Adrenal gland (tissue), 12 donors: ENCODE results near the gene LHCGR. TPM values are rescaled to one million over a fixed set of nuclear protein-coding genes. Genes with fewer than 3 reads are reported as not detected.

Experiments used
- DNase-seq, 7 donors: peaks; one replicate each; pipeline ENCODE4 v3.0.0-alpha.2; 2019 to 2020
- H3K27ac ChIP-seq, 5 donors: fragments of 200-600 bp; sonication (generic) in 4 of 5; 1 replicate in 3 of 5; 2 replicates in 2 of 5; pipeline versions ENCODE4 v1.5.1 to v1.8.0; 2016 to 2020; ENCODE audit warnings: mild to moderate bottlenecking in 1 of 5
- H3K27me3 ChIP-seq: fragments of 200-600 bp; 2 replicates; pipeline ENCODE4 v1.8.0; 2021
- H3K36me3 ChIP-seq, 2 donors: fragments of 200-600 bp; replicated peaks in 1 of 2; 1 replicate in 1 of 2; 2 replicates in 1 of 2; pipeline versions ENCODE4 v1.5.1 to v1.8.0; 2018 to 2022
- H3K4me1 ChIP-seq, 2 donors: fragments of 200-600 bp; replicated peaks in 1 of 2; 1 replicate in 1 of 2; 2 replicates in 1 of 2; pipeline versions ENCODE4 v1.5.1 to v1.8.0; 2018 to 2021
- H3K4me3 ChIP-seq, 4 donors: fragments of 200-600 bp; sonication (generic) in 3 of 4; one replicate each; pipeline ENCODE4 v1.5.1; 2016 to 2018
- H3K9me3 ChIP-seq, 3 donors: fragments of 200-600 bp; sonication (generic) in 1 of 3; replicated peaks in 1 of 3; 1 replicate in 2 of 3; 2 replicates in 1 of 3; pipeline versions ENCODE4 v1.5.1 to v1.8.0; 2016 to 2021
- CTCF ChIP-seq, 6 experiments: fragments of 450-650 bp in 4 of 6; fragments of 200-600 bp in 2 of 6; sonication (generic) in 1 of 6; IDR thresholded peaks; 1 replicate in 5 of 6; 2 replicates in 1 of 6; pipeline versions ENCODE4 v1.5.1 to v1.8.0; 2016 to 2021; ENCODE audit warnings: antibody characterized with exemption in 6 of 6, mild to moderate bottlenecking in 2 of 6, moderate library complexity in 1 of 6
- POLR2A ChIP-seq, 2 donors: fragments of 450-650 bp; IDR thresholded peaks; one replicate each; pipeline ENCODE4 v1.6.1; 2017; ENCODE audit warnings: antibody characterized with exemption in 2 of 2, mild to moderate bottlenecking in 2 of 2, moderate library complexity in 1 of 2
- WGBS, 4 donors: extraction: QIAGEN DNeasy Blood & Tissue Kit in 2 of 4; methylation state at CpG; one replicate each; pipeline versions ENCODE4 v1.1.5 to v1.1.7; 2013 to 2017; 5-methylcytosine and 5-hydroxymethylcytosine counted together
- intact Hi-C, 2 donors: fragments of 100-400 bp; cut with DNase I; formaldehyde crosslinking; loops; one replicate each; pipeline versions ENCODE4 v1.14.1 to v1.15.0; 2022 to 2023
- polyA plus RNA-seq, 3 donors: library from polyadenylated mRNA; stranded (reverse); fragments of 200-250 nt in 2 of 3; fragments of 350-450 nt in 1 of 3; fragmentation: Illumina TruSeq in 1 of 3; extraction: RNeasy Lipid Tissue Mini Kit (QIAGEN cat#74804) in 1 of 3; gene quantifications; one replicate each; pipeline ENCODE4 v1.2.3, GENCODE V29; 2013 to 2014
- total RNA-seq, 9 donors: library from RNA; depleted of rRNA in 4 of 9; stranded (reverse); fragments of >200 nt in 4 of 9; fragments of 120-200 nt in 1 of 9; fragmentation: NEBNext Ultra II Directional in 1 of 9; extraction: Animal tissue kit (Norgen Biotek cat#: 25700) in 1 of 9; gene quantifications; one replicate each; pipeline versions ENCODE4 v1.1.0 to v1.2.4, GENCODE V29; 2013 to 2023
- donor health status: healthy with polysubstance abuse.
- donor health status: Bipolar disorder and iron deficiency.
- donor health status: DM: yes; HTN: yes; CAD: no.
- donor health status: DM: no; HTN: no; CAD: no.
- donor health status: DM: no; HTN: no; CAD: no.
- donor health status: DM: yes; HTN: yes; CAD: no.

The LHCGR gene
- total and polyA plus RNA-seq, 12 donors = 0.14 to 4.3 (median 1.6) TPM; not detected in 3

GRCh38 chr2:48699348-48699930 is 56.1 kb downstream of the LHCGR start:
- Histone ChIP-seq H3K4me3 (no peak overlapping the region), H3K36me3 (no peaks in the 10 kb centered on the region), H3K27ac (no peak overlapping the region), H3K9me3 (no peaks in the 10 kb centered on the region), H3K27me3 (no peaks in the 10 kb centered on the region), H3K4me1 (no peaks in the 10 kb centered on the region)
- no peak for DNase-seq
- 50 to 76% (median 55%) methylated on average over 2 of the region's 2 CpGs for WGBS, 4 donors
- intact Hi-C loops = no loop called here
- no peak for TF ChIP-seq CTCF (IDR thresholded peaks at IDR 0.05)
- no peak for TF ChIP-seq POLR2A (IDR thresholded peaks at IDR 0.05)

- no peaks in the 10 kb centered on the region for H3K27me3 ChIP-seq
These were observed 58.6 kb downstream of the LHCGR start for GRCh38 chr2:48696881-48697280.

GRCh38 chr2:48695991-48696390 is 59.5 kb downstream of the LHCGR start:
- H3K4me3 ChIP-seq = no peak overlapping the region
- no peaks in the 10 kb centered on the region for H3K36me3 ChIP-seq
- H3K4me1 ChIP-seq = no peaks in the 10 kb centered on the region
- DNase-seq = no peak
- TF ChIP-seq POLR2A (IDR thresholded peaks at IDR 0.05) (no peak), CTCF (IDR thresholded peaks at IDR 0.05) (no peak)
- H3K27ac ChIP-seq = no peak overlapping the region
- intact Hi-C loops = no loop called here
- H3K27me3 ChIP-seq = no peaks in the 10 kb centered on the region
- H3K9me3 ChIP-seq = no peaks in the 10 kb centered on the region

More at GRCh38 chr2:48696881-48697280, 58.6 kb downstream of the LHCGR start:
- no peak overlapping the region for H3K4me3 ChIP-seq
- no peak overlapping the region for H3K27ac ChIP-seq
- TF ChIP-seq POLR2A (IDR thresholded peaks at IDR 0.05) (no peak), CTCF (IDR thresholded peaks at IDR 0.05) (no peak)
- intact Hi-C loops = no loop called here
- WGBS, 4 donors = 84 to 94% (median 85%) methylated on average over 1 of the region's 1 CpG
- no peaks in the 10 kb centered on the region for H3K4me1 ChIP-seq
- no peak for DNase-seq
- no peaks in the 10 kb centered on the region for H3K36me3 ChIP-seq
- no peaks in the 10 kb centered on the region for H3K9me3 ChIP-seq

- no peaks in the 10 kb centered on the region for H3K27me3 ChIP-seq
- DNase-seq = no peak
- no peaks in the 10 kb centered on the region for H3K9me3 ChIP-seq
- no peak overlapping the region for H3K27ac ChIP-seq
- intact Hi-C loops = no loop called here
- whole genome bisulfite sequencing, 4 donors = 44 to 60% (median 56%) methylated on average over 3 of the region's 3 CpGs
- H3K4me1 ChIP-seq = no peaks in the 10 kb centered on the region
- TF ChIP-seq CTCF (IDR thresholded peaks at IDR 0.05) (no peak), POLR2A (IDR thresholded peaks at IDR 0.05) (no peak)
- H3K36me3 ChIP-seq = no peaks in the 10 kb centered on the region
- no peak overlapping the region for H3K4me3 ChIP-seq
These were observed 61.4 kb downstream of the LHCGR start for GRCh38 chr2:48694149-48694548.
